Measurements from ENCODE around the gene SMARCA2. TPM values are rescaled to one million over a fixed set of nuclear protein-coding genes. Genes with fewer than 3 reads are reported as not detected.

The SMARCA2 gene
- total RNA-seq, 1 experiment from 2014 or later, result 27.9 TPM

DNA sequence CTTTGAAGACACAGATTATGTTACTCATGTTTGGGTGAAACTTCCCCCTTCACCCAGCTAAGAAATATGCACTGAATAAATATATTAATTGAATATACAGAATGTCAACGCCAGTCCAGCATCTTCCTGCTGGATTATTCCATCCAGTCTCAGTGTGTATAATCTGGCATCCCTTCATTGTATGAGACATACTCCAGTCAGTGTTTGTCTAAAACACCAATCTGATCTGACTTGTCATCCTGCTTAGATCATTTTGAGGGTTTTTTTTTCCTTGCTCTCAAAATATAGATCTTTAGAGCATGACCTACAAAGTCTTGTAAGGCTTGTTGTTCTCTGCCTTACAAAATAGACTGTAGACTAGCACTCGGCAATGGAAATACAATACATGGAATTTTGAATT, 195.1 kb downstream of the SMARCA2 start:
- POLR2A ChIA-PET (ENCODE audit: unreplicated experiment), result no interaction called here

DNA sequence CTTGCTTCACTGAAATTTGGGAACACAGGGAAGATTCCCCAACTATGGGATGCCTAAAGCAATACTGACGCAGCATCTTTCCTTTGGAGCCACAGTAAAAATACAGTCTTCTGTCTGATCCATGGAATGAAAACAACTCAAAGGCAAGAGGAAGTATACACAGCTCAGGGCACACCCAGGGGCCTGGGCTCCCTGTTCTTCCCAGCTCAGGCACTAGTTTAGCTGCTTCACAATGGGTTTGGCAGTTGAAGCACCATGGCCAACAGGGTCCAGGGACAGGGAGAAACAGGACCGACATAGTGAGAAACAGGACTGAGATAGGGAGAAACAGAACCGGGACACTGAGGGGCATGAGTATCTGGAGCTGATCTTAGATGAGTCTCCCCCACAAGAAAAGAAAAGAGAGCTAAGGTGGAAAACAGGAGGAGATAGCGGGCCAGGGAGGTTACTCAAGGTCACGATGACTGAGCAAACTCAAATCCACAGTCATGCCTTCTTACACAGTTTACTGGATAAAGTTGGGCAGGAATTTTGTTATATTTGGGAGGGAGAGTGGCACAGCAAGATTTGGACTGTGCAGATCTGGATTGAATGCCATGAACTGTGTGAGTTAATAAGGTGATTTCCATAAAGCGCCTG, 198.8 kb downstream of the SMARCA2 start:
- TF ChIP-seq EZH2 (IDR thresholded peaks at IDR 0.05; ENCODE audit: low read length, unreplicated experiment), result no peak
- TF ChIP-seq, protein P1, sequence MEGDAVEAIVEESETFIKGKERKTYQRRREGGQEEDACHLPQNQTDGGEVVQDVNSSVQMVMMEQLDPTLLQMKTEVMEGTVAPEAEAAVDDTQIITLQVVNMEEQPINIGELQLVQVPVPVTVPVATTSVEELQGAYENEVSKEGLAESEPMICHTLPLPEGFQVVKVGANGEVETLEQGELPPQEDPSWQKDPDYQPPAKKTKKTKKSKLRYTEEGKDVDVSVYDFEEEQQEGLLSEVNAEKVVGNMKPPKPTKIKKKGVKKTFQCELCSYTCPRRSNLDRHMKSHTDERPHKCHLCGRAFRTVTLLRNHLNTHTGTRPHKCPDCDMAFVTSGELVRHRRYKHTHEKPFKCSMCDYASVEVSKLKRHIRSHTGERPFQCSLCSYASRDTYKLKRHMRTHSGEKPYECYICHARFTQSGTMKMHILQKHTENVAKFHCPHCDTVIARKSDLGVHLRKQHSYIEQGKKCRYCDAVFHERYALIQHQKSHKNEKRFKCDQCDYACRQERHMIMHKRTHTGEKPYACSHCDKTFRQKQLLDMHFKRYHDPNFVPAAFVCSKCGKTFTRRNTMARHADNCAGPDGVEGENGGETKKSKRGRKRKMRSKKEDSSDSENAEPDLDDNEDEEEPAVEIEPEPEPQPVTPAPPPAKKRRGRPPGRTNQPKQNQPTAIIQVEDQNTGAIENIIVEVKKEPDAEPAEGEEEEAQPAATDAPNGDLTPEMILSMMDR (conservative IDR thresholded peaks at IDR 0.05; ENCODE audit: low read depth, low read length), result no peak
- no peak for TF ChIP-seq EZH2phosphoT487 (IDR thresholded peaks at IDR 0.05; ENCODE audit: borderline replicate concordance, low read length)
- Histone ChIP-seq H3K9me3 (ENCODE audit: low read length) (no peaks in the 10 kb centered on the region), H3K27me3 (ENCODE audit: low read length) (no peaks in the 10 kb centered on the region), H2AFZ (ENCODE audit: low read length) (no peak overlapping the region), H3K36me3 (ENCODE audit: low read depth, low read length) (no peaks in the 10 kb centered on the region), H3F3A (ENCODE audit: low read length, unreplicated experiment) (no peaks in the 10 kb centered on the region), H3K9me2 (replicated peaks; ENCODE audit: low read length) (no peaks in the 10 kb centered on the region), H4K20me1 (ENCODE audit: low read length) (no peaks in the 10 kb centered on the region), H3K4me3 (ENCODE audit: low read length) (no peak overlapping the region), H3K4me2 (ENCODE audit: low read length) (no peak overlapping the region), H3K79me2 (ENCODE audit: low read length) (no peaks in the 10 kb centered on the region), H3K4me1 (ENCODE audit: insufficient read depth, low read length) (peaks cover 16% of the 10 kb centered on the region), H3K27ac (ENCODE audit: low read length) (no peak overlapping the region), H3K9ac (ENCODE audit: low read length) (no peak overlapping the region)
- no peak for DNase-seq
- ChIA-PET POLR2A (ENCODE audit: unreplicated experiment) (no interaction called here), CTCF (no interaction called here)
- no peak for ATAC-seq
- no TSS peak for BruUV-seq (replicated peaks)
- intact Hi-C loops (cut with micrococcal nuclease), result no loop called here

More for the DNA sequence above, 195.1 kb downstream of the SMARCA2 start:
- Histone ChIP-seq H3K9me2 (replicated peaks; ENCODE audit: low read length) (no peaks in the 10 kb centered on the region), H2AFZ (ENCODE audit: low read length) (no peak overlapping the region), H3K4me3 (ENCODE audit: low read length) (no peak overlapping the region), H3K4me1 (ENCODE audit: insufficient read depth, low read length) (peaks cover 15% of the 10 kb centered on the region), H3K27me3 (ENCODE audit: low read length) (no peaks in the 10 kb centered on the region), H3K79me2 (ENCODE audit: low read length) (no peaks in the 10 kb centered on the region), H4K20me1 (ENCODE audit: low read length) (no peaks in the 10 kb centered on the region), H3F3A (ENCODE audit: low read length, unreplicated experiment) (no peaks in the 10 kb centered on the region), H3K9me3 (ENCODE audit: low read length) (no peaks in the 10 kb centered on the region), H3K4me2 (ENCODE audit: low read length) (peak overlapping the region; percentile 54; the same call in 1 of the 2 replicates), H3K36me3 (ENCODE audit: low read depth, low read length) (no peaks in the 10 kb centered on the region), H3K9ac (ENCODE audit: low read length) (no peak overlapping the region), H3K27ac (ENCODE audit: low read length) (peak overlapping the region; percentile 90)
- TF ChIP-seq EZH2phosphoT487 (IDR thresholded peaks at IDR 0.05; ENCODE audit: borderline replicate concordance, low read length) (no peak), EZH2 (IDR thresholded peaks at IDR 0.05; ENCODE audit: low read length, unreplicated experiment) (no peak)
- TF ChIP-seq, protein P1 (conservative IDR thresholded peaks at IDR 0.05; ENCODE audit: low read depth, low read length), result no peak
- no TSS peak for BruUV-seq (replicated peaks)
- peak; percentile 93 for ATAC-seq
- intact Hi-C loops (cut with micrococcal nuclease), result no loop called here
- DNase-seq, result peak; percentile 83
- CTCF ChIA-PET, result no interaction called here

DNA sequence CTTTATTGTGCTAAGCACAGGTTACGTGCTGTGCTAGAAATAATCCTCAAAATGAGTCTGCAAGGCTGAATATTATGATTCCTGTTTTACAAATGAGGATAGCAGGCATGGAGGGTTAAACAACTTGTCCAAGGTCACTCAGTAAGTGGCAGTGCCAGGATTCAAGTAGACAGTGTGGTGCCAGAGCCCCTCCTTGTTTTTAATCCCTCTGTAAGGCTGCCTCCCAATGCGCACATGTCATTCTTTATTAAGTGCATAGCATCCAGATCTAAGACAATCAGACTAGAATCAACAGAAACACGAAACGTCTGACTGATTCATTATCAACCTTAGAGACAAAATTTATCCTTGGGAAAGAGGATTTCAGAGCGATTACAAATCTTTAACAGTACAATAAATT, 199.6 kb downstream of the SMARCA2 start:
- no peaks in the 10 kb centered on the region for H3K36me3 ChIP-seq (ENCODE audit: low read depth, low read length)
- no peak for DNase-seq
- H2AFZ ChIP-seq (ENCODE audit: low read length), result no peak overlapping the region
- H3K9me3 ChIP-seq (ENCODE audit: low read length), result no peaks in the 10 kb centered on the region
- intact Hi-C loops (cut with micrococcal nuclease), result no loop called here
- no peak overlapping the region for H3K4me2 ChIP-seq (ENCODE audit: low read length)
- ChIA-PET CTCF (no interaction called here), POLR2A (ENCODE audit: unreplicated experiment) (no interaction called here)
- no TSS peak for BruUV-seq (replicated peaks)
- no peaks in the 10 kb centered on the region for H4K20me1 ChIP-seq (ENCODE audit: low read length)
- no peak for ATAC-seq
- peaks cover 16% of the 10 kb centered on the region for H3K4me1 ChIP-seq (ENCODE audit: insufficient read depth, low read length)
- H3K79me2 ChIP-seq (ENCODE audit: low read length), result no peaks in the 10 kb centered on the region
- H3K27me3 ChIP-seq (ENCODE audit: low read length), result no peaks in the 10 kb centered on the region
- H3K4me3 ChIP-seq (ENCODE audit: low read length), result no peak overlapping the region
- no peaks in the 10 kb centered on the region for H3K9me2 ChIP-seq (replicated peaks; ENCODE audit: low read length)
- H3F3A ChIP-seq (ENCODE audit: low read length, unreplicated experiment), result no peaks in the 10 kb centered on the region
- no peak overlapping the region for H3K9ac ChIP-seq (ENCODE audit: low read length)
- TF ChIP-seq, protein P1 (conservative IDR thresholded peaks at IDR 0.05; ENCODE audit: low read depth, low read length), result no peak
- TF ChIP-seq EZH2 (IDR thresholded peaks at IDR 0.05; ENCODE audit: low read length, unreplicated experiment), result no peak
- no peak for TF ChIP-seq EZH2phosphoT487 (IDR thresholded peaks at IDR 0.05; ENCODE audit: borderline replicate concordance, low read length)
- H3K27ac ChIP-seq (ENCODE audit: low read length), result no peak overlapping the region

Measured in PC-3 (cell line).